Hepatocyte (in vitro differentiated cells): ENCODE data around the gene TBCD. TPM values are rescaled to one million over a fixed set of nuclear protein-coding genes. Genes with fewer than 3 reads are reported as not detected.
A peak's percentile ranks its signal among the peaks of the same experiment; 100 is the strongest.

ENCODE experiments used
- DNase-seq: peaks from one replicate; pipeline ENCODE4 v3.0.0-alpha.2; 2016; ENCODE audit warnings: low spot score
- H2AFZ ChIP-seq: fragments of 200-600 bp; sonication (generic); 2 replicates; pipeline ENCODE4 v1.6.0; 2016; ENCODE audit warnings: antibody characterized with exemption, mild to moderate bottlenecking
- H3K27ac ChIP-seq: fragments of 200-600 bp; sonication (generic); 2 replicates; pipeline ENCODE4 v1.5.1; 2016; ENCODE audit warnings: mild to moderate bottlenecking
- H3K27me3 ChIP-seq: fragments of 200-600 bp; sonication (generic); 2 replicates; pipeline ENCODE4 v1.6.1; 2016
- H3K36me3 ChIP-seq: fragments of 200-600 bp; sonication (generic); replicated peaks from 2 replicates; pipeline ENCODE4 v1.5.1; 2016; ENCODE audit warnings: low read depth; ENCODE audit not compliant: insufficient read depth
- H3K4me1 ChIP-seq: fragments of 200-600 bp; sonication (generic); 2 replicates; pipeline ENCODE4 v1.5.1; 2016; ENCODE audit warnings: mild to moderate bottlenecking, moderate library complexity; ENCODE audit not compliant: insufficient read depth
- H3K4me2 ChIP-seq: fragments of 200-600 bp; sonication (generic); 2 replicates; pipeline ENCODE4 v1.6.0; 2016
- H3K4me3 ChIP-seq: fragments of 200-600 bp; sonication (generic); 2 replicates; pipeline ENCODE4 v1.5.1; 2016; ENCODE audit warnings: mild to moderate bottlenecking
- H3K79me2 ChIP-seq: fragments of 200-600 bp; sonication (generic); 2 replicates; pipeline ENCODE4 v1.6.0; 2017; ENCODE audit warnings: mild to moderate bottlenecking
- H3K9me2 ChIP-seq: fragments of 200-600 bp; sonication (generic); replicated peaks from 2 replicates; pipeline ENCODE4 v1.6.0; 2017; ENCODE audit warnings: mild to moderate bottlenecking; ENCODE audit not compliant: insufficient read depth
- H3K9me3 ChIP-seq: fragments of 200-600 bp; sonication (generic); 2 replicates; pipeline ENCODE4 v1.5.1; 2016; ENCODE audit warnings: low read depth, mild to moderate bottlenecking
- H4K20me1 ChIP-seq: fragments of 200-600 bp; sonication (generic); 2 replicates; pipeline ENCODE4 v1.6.0; 2016; ENCODE audit warnings: mild to moderate bottlenecking; ENCODE audit not compliant: insufficient read depth, poor library complexity, severe bottlenecking
- EZH2 ChIP-seq: fragments of 200-600 bp; sonication (generic); IDR thresholded peaks from 2 replicates; pipeline ENCODE4 v1.6.1; 2016; ENCODE audit warnings: antibody characterized with exemption, mild to moderate bottlenecking, borderline replicate concordance
- EZH2phosphoT487 ChIP-seq: fragments of 200-600 bp; sonication (generic); IDR thresholded peaks from one replicate; pipeline ENCODE4 v1.6.1; 2018; ENCODE audit warnings: antibody characterized with exemption, mild to moderate bottlenecking, low read depth, moderate library complexity; ENCODE audit not compliant: unreplicated experiment, severe bottlenecking
- WGBS: methylation state at CpG from one replicate; pipeline ENCODE4 v1.1.6; 2016; ENCODE audit warnings: low lambda C conversion rate; ENCODE audit errors: missing lambda C conversion rate; 5-methylcytosine and 5-hydroxymethylcytosine counted together
- polyA plus RNA-seq: library from polyadenylated mRNA; unstranded; fragments of >200 nt; fragmentation: Nextera tagmentation; extraction: Ambion mirVana; gene quantifications from 2 replicates; pipeline ENCODE4 v1.2.1, GENCODE V29; 2016
- total RNA-seq: library from RNA; depleted of rRNA; stranded (reverse); fragments of >200 nt; gene quantifications from 2 replicates; pipeline ENCODE4 v1.2.3, GENCODE V29; 2014
- TF ChIP-seq, protein P1 (sequence below): fragments of 200-600 bp; sonication (generic); IDR thresholded peaks from 2 replicates; pipeline ENCODE4 v1.5.1; 2016; ENCODE audit warnings: antibody characterized with exemption, mild to moderate bottlenecking; ENCODE audit not compliant: poor library complexity

TBCD gene
- total and polyA plus RNA-seq, 2 experiments from 2014 or later = 24.5 to 41.5 TPM

DNA sequence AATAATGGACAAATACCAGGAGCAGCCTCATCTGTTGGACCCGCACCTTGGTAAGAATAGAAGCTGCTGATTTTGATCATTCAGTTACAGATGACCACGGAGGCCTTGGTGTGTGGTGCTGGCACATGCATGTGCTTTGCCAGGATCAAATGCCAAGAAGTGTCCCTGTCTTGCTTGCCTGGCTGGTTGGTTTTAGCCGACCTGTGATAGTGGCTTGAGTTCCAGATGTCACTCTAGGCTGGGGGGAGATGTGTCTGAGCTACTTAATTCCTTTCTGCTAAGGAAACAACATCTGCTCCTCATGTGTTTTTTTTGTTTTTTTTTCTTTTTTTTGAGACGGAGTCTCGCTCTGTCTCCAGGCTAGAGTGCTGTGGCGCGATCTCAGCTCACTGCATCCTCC lies 4.3 kb downstream of the TBCD start:
- H2AFZ ChIP-seq = no peak overlapping the region
- no peak overlapping the region for H3K27ac ChIP-seq
- no peak for DNase-seq
- no peaks in the 10 kb centered on the region for H3K9me3 ChIP-seq
- no peaks in the 10 kb centered on the region for H3K36me3 ChIP-seq
- no peaks in the 10 kb centered on the region for H3K27me3 ChIP-seq
- H3K79me2 ChIP-seq = peaks cover 39% of the 10 kb centered on the region
- H3K4me3 ChIP-seq = no peak overlapping the region
- H3K9me2 ChIP-seq = no peaks in the 10 kb centered on the region
- no peak overlapping the region for H3K4me2 ChIP-seq
- peaks cover 9% of the 10 kb centered on the region for H4K20me1 ChIP-seq
- H3K4me1 ChIP-seq = peaks cover 8% of the 10 kb centered on the region
- TF ChIP-seq EZH2phosphoT487 (no peak), EZH2 (no peak)
- TF ChIP-seq, protein P1, sequence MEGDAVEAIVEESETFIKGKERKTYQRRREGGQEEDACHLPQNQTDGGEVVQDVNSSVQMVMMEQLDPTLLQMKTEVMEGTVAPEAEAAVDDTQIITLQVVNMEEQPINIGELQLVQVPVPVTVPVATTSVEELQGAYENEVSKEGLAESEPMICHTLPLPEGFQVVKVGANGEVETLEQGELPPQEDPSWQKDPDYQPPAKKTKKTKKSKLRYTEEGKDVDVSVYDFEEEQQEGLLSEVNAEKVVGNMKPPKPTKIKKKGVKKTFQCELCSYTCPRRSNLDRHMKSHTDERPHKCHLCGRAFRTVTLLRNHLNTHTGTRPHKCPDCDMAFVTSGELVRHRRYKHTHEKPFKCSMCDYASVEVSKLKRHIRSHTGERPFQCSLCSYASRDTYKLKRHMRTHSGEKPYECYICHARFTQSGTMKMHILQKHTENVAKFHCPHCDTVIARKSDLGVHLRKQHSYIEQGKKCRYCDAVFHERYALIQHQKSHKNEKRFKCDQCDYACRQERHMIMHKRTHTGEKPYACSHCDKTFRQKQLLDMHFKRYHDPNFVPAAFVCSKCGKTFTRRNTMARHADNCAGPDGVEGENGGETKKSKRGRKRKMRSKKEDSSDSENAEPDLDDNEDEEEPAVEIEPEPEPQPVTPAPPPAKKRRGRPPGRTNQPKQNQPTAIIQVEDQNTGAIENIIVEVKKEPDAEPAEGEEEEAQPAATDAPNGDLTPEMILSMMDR = no peak
- 93% methylated on average over 7 of the region's 7 CpGs for WGBS

DNA sequence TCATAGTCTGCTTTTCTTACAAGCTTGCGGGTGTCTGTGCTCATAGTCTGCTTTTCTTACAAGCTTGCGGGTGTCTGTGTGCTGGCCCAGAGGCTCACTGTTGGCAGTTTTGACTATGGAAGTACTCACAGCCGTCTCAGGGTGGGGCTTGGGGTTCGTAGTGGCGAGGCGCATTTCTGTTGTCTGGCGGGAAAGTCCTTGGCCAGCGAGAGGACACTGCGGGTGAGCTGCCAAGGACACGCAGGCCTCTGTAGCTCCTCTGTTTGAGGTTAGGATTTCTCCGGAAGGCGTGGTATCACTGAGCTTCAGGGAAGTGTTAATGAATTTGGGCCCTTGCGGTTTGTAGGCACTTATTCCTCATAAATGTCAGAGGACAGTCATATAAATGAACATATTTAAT lies 13.5 kb downstream of the TBCD start:
- TF ChIP-seq EZH2phosphoT487 = no peak
- TF ChIP-seq EZH2 = no peak
- TF ChIP-seq, protein P1 = no peak
- H4K20me1 ChIP-seq = no peaks in the 10 kb centered on the region
- peaks cover 7% of the 10 kb centered on the region for H3K79me2 ChIP-seq

DNA sequence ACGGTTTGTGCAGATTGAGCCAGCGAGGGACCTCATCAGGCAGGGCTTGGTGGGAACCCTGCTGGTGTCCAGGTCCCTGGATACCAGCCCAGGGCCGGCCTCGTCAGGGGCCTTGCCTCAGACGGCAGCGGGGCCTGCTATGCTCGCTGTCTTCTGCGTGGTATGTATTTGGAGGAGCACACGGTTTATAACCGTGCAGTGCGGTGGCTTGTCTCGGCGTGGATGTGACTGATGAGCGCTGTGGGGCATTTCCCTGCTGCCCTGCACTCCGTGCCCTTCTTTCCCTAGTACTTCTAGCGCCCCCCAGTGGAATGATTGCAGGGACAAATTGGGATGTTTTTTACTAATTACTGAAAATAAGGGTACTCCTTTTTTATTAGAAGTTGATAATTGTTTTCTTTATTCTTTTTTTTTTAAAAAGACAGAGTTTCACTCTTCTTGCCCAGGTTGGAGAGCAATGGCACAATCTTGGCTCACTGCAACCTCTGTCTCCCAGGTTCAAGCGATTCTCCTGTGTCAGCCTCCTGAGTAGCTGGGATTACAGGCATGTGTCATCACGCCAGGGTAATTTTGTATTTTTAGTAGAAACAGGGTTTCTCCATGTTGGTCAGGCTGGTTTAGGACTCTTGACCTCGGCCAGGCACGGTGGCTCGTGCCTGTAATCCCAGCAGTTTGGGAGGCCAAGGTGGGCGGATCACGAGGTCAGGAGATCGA lies 15.3 kb downstream of the TBCD start:
- Histone ChIP-seq H3K27me3 (no peaks in the 10 kb centered on the region), H3K9me3 (no peaks in the 10 kb centered on the region), H3K27ac (no peak overlapping the region), H3K4me3 (no peak overlapping the region), H4K20me1 (no peaks in the 10 kb centered on the region), H3K9me2 (no peaks in the 10 kb centered on the region), H3K4me1 (no peaks in the 10 kb centered on the region), H2AFZ (no peak overlapping the region), H3K36me3 (no peaks in the 10 kb centered on the region), H3K79me2 (peaks cover 5% of the 10 kb centered on the region), H3K4me2 (no peak overlapping the region)
- DNase-seq = peak; percentile 71
- WGBS = 80% methylated on average over 22 of the region's 24 CpGs
- no peak for TF ChIP-seq EZH2
- TF ChIP-seq, protein P1 = peak; percentile 61
- no peak for TF ChIP-seq EZH2phosphoT487

More for the DNA sequence above, 13.5 kb downstream of the TBCD start:
- H3K27ac ChIP-seq = no peak overlapping the region
- 92% methylated on average over 13 of the region's 13 CpGs for WGBS
- no peak for DNase-seq
- no peak overlapping the region for H3K4me2 ChIP-seq
- no peaks in the 10 kb centered on the region for H3K27me3 ChIP-seq
- no peaks in the 10 kb centered on the region for H3K9me3 ChIP-seq
- H3K4me1 ChIP-seq = no peaks in the 10 kb centered on the region
- no peaks in the 10 kb centered on the region for H3K9me2 ChIP-seq
- no peak overlapping the region for H2AFZ ChIP-seq
- H3K36me3 ChIP-seq = no peaks in the 10 kb centered on the region
- H3K4me3 ChIP-seq = no peak overlapping the region
